Measurements from ENCODE around the gene HSD3B1. TPM values are rescaled to one million over a fixed set of nuclear protein-coding genes. Genes with fewer than 3 reads are reported as not detected.
"Not testable (repeated sequence)": the region's sequence is repeated elsewhere in the genome, so short reads cannot be mapped to it uniquely, and the experiment has no call there.

Gene HSD3B1
- total RNA-seq, 1 experiment from 2014 or later, result not detected

GRCh38 chr1:119516247-119516646, 9.2 kb downstream of the HSD3B1 start:
- intact Hi-C loops (cut with micrococcal nuclease), result no loop called here
- Histone ChIP-seq H3K9ac (ENCODE audit: low read length) (no peak overlapping the region), H3K27ac (ENCODE audit: low read length) (no peak overlapping the region), H3K4me1 (ENCODE audit: insufficient read depth, low read length) (no peaks in the 10 kb centered on the region), H2AFZ (ENCODE audit: low read length) (no peak overlapping the region), H3K79me2 (ENCODE audit: low read length) (no peaks in the 10 kb centered on the region), H4K20me1 (ENCODE audit: low read length) (no peaks in the 10 kb centered on the region), H3K4me2 (ENCODE audit: low read length) (no peak overlapping the region), H3K9me3 (ENCODE audit: low read length) (no peaks in the 10 kb centered on the region), H3K4me3 (ENCODE audit: low read length) (no peak overlapping the region), H3F3A (ENCODE audit: low read length, unreplicated experiment) (no peaks in the 10 kb centered on the region), H3K9me2 (replicated peaks; ENCODE audit: low read length) (no peaks in the 10 kb centered on the region), H3K36me3 (ENCODE audit: low read depth, low read length) (no peaks in the 10 kb centered on the region), H3K27me3 (ENCODE audit: low read length) (peaks cover 22% of the 10 kb centered on the region)
- TF ChIP-seq EZH2 (IDR thresholded peaks at IDR 0.05; ENCODE audit: low read length, unreplicated experiment) (no peak), CTCF (conservative IDR thresholded peaks at IDR 0.05; ENCODE audit: low read depth, low read length) (no peak), EZH2phosphoT487 (IDR thresholded peaks at IDR 0.05; ENCODE audit: borderline replicate concordance, low read length) (no peak)
- ATAC-seq, result no peak
- POLR2A ChIA-PET (ENCODE audit: unreplicated experiment), result no interaction called here
- CTCF ChIA-PET, result no interaction called here
- BruUV-seq (replicated peaks), result no TSS peak
- no peak for DNase-seq

- DNase-seq (no peak), ATAC-seq (no peak)
- H3K27me3 ChIP-seq (ENCODE audit: low read length), result peaks cover 26% of the 10 kb centered on the region
- no peaks in the 10 kb centered on the region for H3K9me3 ChIP-seq (ENCODE audit: low read length)
- BruUV-seq (replicated peaks), result no TSS peak
- H4K20me1 ChIP-seq (ENCODE audit: low read length), result no peaks in the 10 kb centered on the region
- H3F3A ChIP-seq (ENCODE audit: low read length, unreplicated experiment), result no peaks in the 10 kb centered on the region
- no peak overlapping the region for H3K27ac ChIP-seq (ENCODE audit: low read length)
- intact Hi-C loops (cut with micrococcal nuclease), result no loop called here
- POLR2A ChIA-PET (ENCODE audit: unreplicated experiment), result no interaction called here
- CTCF ChIA-PET, result no interaction called here
- no peaks in the 10 kb centered on the region for H3K4me1 ChIP-seq (ENCODE audit: insufficient read depth, low read length)
- H3K9me2 ChIP-seq (replicated peaks; ENCODE audit: low read length), result no peaks in the 10 kb centered on the region
- H3K79me2 ChIP-seq (ENCODE audit: low read length), result no peaks in the 10 kb centered on the region
- no peak overlapping the region for H3K4me2 ChIP-seq (ENCODE audit: low read length)
- no peak overlapping the region for H2AFZ ChIP-seq (ENCODE audit: low read length)
- no peaks in the 10 kb centered on the region for H3K36me3 ChIP-seq (ENCODE audit: low read depth, low read length)
- TF ChIP-seq CTCF (conservative IDR thresholded peaks at IDR 0.05; ENCODE audit: low read depth, low read length), result 0 out of 2 replicates have a peak, but pooled peaks have one; percentile 9
- TF ChIP-seq EZH2 (IDR thresholded peaks at IDR 0.05; ENCODE audit: low read length, unreplicated experiment), result no peak
- H3K4me3 ChIP-seq (ENCODE audit: low read length), result no peak overlapping the region
- no peak overlapping the region for H3K9ac ChIP-seq (ENCODE audit: low read length)
Observed at GRCh38 chr1:119516680-119517079, 9.7 kb downstream of the HSD3B1 start.

GRCh38 chr1:119517667-119518066, 10.7 kb downstream of the HSD3B1 start:
- H3K9me2 ChIP-seq (replicated peaks; ENCODE audit: low read length); H3K27ac ChIP-seq (ENCODE audit: low read length); POLR2A ChIA-PET (ENCODE audit: unreplicated experiment); H3K4me1 ChIP-seq (ENCODE audit: insufficient read depth, low read length); H3K79me2 ChIP-seq (ENCODE audit: low read length); intact Hi-C loops (cut with micrococcal nuclease); H3F3A ChIP-seq (ENCODE audit: low read length, unreplicated experiment); H3K4me3 ChIP-seq (ENCODE audit: low read length); H2AFZ ChIP-seq (ENCODE audit: low read length); H3K36me3 ChIP-seq (ENCODE audit: low read depth, low read length); CTCF ChIA-PET; DNase-seq; BruUV-seq (replicated peaks); H3K9ac ChIP-seq (ENCODE audit: low read length); H4K20me1 ChIP-seq (ENCODE audit: low read length); H3K9me3 ChIP-seq (ENCODE audit: low read length); H3K4me2 ChIP-seq (ENCODE audit: low read length); ATAC-seq: not testable (repeated sequence)
- peaks cover 32% of the 10 kb centered on the region for H3K27me3 ChIP-seq (ENCODE audit: low read length)

All from PC-3 (cell line).